GM19468 (cell line): ENCODE results near the gene RFTN1.
A peak's percentile ranks its signal among the peaks of the same experiment; 100 is the strongest.
"Not testable (repeated sequence)": the region's sequence is repeated elsewhere in the genome, so short reads cannot be mapped to it uniquely, and the experiment has no call there.

Experiments
- ATAC-seq: cut with Tn5 transposase; IDR thresholded peaks from one replicate; pipeline ENCODE4 v1.9.1; 2021; ENCODE audit warnings: mild to moderate bottlenecking, moderate library complexity, moderate number of reproducible peaks; ENCODE audit not compliant: unreplicated experiment; ENCODE audit errors: extremely low read depth

Gene RFTN1

DNA sequence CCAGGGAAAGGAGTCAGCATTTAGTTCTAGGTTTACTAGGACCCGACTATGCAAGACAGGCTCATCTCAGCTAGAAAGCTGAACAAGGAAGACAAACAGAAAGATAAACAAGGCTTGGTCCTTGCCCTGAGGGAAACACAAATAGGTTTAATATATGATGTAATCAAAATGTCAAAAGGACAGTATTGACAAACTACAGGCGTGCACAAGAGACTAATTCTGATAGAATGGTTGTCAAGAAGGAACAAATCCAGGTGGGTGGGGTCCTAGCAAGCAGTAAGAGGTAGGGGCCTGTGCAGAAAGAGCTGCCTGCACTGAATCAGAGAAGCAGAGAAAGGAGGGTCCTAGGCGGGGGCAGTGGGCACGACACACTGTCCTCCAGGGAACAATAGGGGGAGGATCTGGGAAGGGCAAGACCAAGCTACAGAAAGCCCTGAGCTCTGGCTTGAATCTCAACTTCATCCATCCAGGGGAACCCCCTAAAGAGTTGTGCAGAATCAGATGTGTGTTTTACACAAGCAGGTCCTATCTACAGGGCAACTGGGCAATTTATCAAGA is 23.4 kb downstream of the RFTN1 start:
- ATAC-seq = no peak

- not testable (repeated sequence) for ATAC-seq
These were observed 24.0 kb downstream of the RFTN1 start for GRCh38 chr3:16489326-16490061.

DNA sequence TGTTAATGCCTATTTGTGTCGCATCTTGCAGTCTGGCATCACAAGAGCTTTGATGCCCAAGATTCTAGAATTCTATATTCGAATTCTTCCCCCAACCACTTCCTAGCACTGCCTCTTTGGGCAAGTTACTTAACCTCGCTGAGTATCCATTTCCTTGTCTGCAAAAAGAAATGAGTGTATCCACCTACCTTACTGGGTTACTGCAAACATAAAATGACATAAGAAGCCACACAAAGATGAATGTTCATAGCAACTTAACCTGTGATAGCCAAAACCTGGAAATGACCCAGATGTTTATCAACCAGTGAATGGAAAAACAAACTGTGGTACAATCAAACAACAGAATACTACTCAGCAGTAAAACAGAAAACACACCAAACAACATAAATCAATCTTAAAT is 24.9 kb downstream of the RFTN1 start:
- no peak for ATAC-seq

DNA sequence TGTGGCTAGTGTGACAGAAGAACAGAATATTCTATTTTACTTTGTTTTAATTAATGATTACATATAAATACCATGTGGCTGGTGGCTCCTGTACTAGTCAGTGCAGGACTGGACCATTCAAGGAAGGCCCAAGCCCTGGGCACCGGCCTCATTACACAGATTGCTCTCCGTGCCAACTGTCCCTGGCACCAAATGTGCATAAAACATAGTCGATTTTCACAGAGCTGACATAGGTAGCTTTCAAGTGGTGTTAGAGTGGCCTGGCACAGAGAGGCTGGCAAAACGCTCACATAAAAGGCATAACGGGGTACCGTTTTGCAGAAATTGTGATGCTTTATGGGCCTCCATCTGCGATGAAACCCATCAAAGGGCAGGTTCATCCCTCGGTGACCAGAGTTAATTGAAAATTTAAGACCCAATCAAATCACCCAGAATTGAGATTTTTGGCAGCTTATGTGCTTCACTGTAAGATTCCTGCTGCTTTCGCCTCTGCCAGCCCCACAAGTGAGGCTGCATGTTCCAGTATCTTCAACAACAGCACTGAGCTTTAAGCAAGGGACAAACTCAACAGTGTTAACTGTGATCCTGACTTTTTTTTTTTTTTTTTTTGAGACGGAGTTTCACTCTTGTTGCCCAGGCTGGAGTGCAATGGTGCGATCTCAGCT is 25.9 kb downstream of the RFTN1 start:
- no peak for ATAC-seq

GRCh38 chr3:16486951-16487480 is 26.5 kb downstream of the RFTN1 start:
- ATAC-seq = no peak

- no peak for ATAC-seq
These were observed 27.3 kb downstream of the RFTN1 start for GRCh38 chr3:16486201-16486600.

DNA sequence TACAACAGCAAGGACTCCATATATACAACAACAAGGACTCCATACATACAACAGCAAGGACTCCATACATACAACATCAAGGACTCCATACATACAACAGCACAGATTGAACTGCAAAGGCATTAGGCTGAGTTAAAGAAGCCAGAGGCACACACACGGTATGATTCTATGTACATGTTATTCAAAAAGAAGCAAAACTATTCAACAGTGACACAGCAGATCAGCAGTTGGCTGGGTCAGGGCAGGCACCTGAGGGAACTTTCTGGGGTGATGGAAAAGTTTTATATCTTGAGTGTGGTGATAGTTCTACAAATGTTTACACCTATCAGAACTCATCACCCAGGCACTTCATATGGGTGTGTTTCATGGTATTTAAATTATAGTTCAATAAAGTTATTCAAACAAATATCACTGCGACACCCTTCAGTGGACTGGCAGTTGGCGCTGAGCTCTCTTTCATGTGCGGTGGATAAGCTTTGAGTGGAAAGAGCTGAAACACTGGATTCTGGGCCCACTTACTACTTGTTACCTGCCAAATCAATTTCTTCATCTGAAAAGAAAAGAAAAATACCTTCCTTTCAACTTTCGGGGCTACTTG is 28.0 kb downstream of the RFTN1 start:
- ATAC-seq = no peak

DNA sequence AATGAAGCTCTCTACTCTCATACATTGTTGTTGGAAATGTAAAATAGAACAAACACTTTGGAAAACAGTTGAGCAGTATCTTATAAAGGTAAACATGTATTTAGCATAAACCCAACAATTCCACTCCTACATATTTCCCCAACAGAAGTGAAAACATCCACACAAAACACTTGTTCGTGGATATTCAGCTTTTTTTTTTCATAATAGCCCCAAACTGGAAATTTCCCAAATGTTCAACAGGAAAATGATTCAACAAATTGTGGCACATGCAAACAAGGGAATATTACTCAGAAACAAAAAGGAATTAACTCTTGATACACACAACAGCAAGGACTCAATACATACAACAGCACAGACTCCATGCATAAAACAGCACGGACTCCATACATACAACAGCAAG is 28.5 kb downstream of the RFTN1 start:
- ATAC-seq = no peak

- ATAC-seq = no peak
These were observed 29.3 kb downstream of the RFTN1 start for GRCh38 chr3:16484216-16484615.

GRCh38 chr3:16482770-16483531 is 30.5 kb downstream of the RFTN1 start:
- no peak for ATAC-seq

DNA sequence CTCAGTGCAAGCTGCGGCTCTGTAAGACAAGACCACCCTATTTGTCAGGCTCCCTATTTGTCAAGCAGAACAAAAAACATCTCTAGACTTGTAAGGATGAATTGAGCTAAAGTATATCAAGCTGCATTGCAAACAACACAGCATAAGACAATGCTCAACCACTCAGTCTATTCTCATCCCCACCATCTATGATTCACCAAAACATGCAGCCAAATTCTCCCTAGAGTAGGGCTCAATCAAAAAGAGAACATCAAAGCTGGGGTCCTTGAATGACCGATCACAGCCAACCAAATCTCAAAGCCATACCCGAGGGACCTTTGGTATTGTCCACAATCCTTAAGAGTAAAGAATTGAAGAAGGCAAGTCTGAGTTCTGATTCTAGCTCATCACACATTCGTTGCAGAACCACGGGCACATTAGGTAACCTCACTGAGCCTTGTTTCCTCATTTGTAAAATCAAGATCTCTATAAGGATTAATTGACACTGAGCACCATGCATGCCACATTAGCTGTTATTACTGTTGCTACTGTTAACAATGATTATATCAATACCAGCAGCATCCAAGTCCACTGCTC is 31.2 kb downstream of the RFTN1 start:
- ATAC-seq = no peak

- no peak for ATAC-seq
These were observed 32.0 kb downstream of the RFTN1 start for GRCh38 chr3:16481546-16481897.

DNA sequence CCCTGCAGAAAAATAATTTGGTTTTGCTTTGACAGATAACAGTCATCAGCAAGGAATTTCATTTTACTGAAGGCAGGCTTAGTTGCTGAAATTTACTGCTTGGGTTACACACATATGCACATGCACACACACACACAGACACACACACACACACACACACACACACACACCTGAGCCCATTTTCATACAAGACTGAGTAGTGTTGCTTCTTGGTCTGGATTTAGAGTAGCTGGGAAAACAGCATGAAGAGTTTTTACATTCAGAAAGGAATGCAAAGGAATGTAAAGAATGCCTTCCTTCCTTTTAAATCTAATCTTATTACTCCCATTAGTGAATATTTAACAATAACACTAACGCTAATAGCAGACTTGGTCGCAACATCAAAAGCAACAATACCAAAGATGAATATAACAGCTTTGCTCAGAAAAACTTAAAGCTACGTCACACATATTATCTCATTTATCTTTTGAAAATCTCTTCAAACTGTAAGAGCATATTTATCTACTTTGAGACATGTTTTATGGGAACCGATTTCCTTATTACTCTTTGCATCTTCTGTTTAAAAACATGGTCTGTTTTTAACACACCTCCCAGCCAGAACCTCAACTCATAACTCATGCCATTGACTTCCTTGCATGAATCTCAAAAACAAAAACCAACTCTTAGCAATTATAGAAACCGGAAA is 32.5 kb downstream of the RFTN1 start:
- no peak for ATAC-seq

- no peak for ATAC-seq
These were observed 35.0 kb downstream of the RFTN1 start for GRCh38 chr3:16478516-16478915.

DNA sequence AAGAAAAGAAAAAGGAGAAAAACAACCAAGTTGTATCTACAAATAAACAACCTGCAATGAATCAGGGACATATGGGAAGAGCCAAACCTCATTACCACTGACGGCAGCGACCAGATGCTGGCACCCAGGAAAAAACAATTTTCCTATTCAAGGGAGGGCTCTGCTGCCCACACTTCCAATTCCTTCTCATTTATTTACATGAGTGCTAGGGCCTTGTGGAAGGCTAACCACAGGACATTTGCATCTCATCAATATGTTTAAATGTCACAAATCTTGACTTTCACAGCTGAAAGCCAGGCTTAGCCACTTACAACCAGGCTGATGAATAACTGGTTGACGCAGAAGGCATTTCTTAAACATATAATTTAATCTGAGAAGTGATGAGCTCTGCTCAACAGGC is 36.0 kb downstream of the RFTN1 start:
- no peak for ATAC-seq

DNA sequence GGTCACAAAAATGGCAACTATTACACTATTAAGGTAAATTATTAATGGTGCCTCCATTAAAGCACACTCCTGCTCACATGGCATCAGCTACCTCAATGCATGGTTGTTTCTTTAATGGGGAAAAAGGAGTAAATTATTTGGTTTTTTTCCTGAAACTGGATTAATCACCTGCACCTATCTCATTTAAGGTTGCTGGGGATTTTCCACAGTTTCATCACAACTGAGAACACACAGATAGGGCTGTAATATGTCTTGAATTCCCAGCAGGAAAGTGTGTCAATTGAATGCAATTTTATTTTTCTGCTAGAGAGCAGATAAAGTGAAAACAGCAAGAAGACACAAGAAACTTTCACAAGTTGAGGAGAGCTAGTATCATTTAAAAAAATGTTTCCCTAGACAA is 36.4 kb downstream of the RFTN1 start:
- no peak for ATAC-seq

- ATAC-seq = peak; percentile 31
These were observed 36.9 kb downstream of the RFTN1 start for GRCh38 chr3:16476636-16477035.

DNA sequence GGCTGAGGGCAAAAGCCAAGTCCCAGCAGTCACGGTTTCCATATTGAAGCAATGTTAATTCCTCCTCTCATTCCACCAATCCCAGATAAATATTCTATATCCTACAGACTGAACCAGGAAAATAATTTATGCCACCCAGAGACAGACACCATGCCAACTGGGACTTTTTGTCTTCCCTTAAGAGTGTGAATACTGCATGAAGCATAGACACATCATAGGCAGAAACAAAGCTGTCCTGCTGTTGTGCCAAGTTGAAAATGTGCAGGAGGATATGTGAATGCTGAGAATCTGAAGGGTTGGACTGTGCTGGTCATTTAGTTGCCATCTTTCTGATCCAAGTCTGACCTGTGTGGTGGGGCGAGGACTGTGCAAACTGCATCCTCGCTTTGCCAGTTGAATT is 37.7 kb downstream of the RFTN1 start:
- ATAC-seq = no peak

DNA sequence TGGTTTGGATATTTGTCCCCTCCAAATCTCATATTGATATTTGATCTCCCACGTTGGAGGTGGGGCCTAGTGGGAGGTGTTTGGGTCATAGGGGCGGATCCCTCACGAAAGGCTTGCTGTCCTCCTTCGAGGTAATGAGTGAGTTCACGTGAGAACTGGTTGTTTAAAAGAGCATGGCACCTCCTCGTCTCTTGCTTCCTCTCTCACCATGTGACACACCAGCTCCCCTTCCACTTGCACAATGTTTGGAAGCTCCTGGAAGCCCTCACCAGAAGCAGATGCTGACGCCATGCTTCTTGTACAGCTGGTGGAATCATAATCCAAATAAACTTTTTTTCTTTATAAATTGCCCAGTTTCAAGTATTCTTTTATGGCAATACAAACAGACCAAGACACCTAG is 38.6 kb downstream of the RFTN1 start:
- ATAC-seq = no peak

DNA sequence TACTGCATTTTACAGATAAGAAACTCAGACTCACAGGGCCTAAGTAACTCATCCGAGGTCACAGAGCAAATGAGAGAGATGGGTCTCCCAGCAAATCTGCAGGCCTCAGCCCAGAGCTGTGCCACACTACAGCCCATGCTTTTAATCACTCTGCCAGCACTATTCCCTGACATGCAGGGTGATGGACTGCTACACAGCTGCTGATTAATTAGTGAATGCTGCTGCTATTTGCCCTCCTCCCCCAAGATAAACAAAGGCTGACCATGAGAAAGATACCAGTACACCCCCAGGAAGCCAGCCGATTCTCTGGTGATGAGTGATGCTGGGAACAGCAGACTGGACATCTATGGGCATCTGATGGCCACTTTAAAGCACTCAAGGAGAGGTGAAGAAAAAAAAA is 39.3 kb downstream of the RFTN1 start:
- no peak for ATAC-seq
